Bronchial smooth muscle cell (primary cell): ENCODE data around the gene IQCE. TPM values are rescaled to one million over a fixed set of nuclear protein-coding genes. Genes with fewer than 3 reads are reported as not detected.

Experiments used
- total RNA-seq: library from RNA; depleted of rRNA; stranded (reverse); fragments of >200 nt; gene quantifications from 2 replicates; pipeline ENCODE4 v1.2.1, GENCODE V29; 2014

Gene IQCE
- 9.0 and 10.4 TPM in 2 replicates for total RNA-seq

GRCh38 chr7:2558629-2559282 lies at the start of gene IQCE:
Gene IQCE, plus strand, starts transcription at chr7:2558979. Its CDS starts 203 bp downstream, at chr7:2559182.

GRCh38 chr7:2519119-2519930 lies 39.5 kb upstream of the IQCE start, which contains the start of gene LFNG:
Gene LFNG, plus strand, starts transcription at chr7:2519774. Its CDS starts 88 bp downstream, at chr7:2519862.

GRCh38 chr7:2555121-2556052 lies 3.4 kb upstream of the IQCE start, which contains the start of gene BRAT1:
Gene BRAT1, minus strand, starts transcription at chr7:2555524. Its CDS starts 1,093 bp downstream, at chr7:2554431.

GRCh38 chr7:2631946-2632732 lies 73.4 kb downstream of the IQCE start, which contains the start of gene TTYH3:
Gene TTYH3, plus strand, starts transcription at chr7:2631986. Its CDS starts 170 bp downstream, at chr7:2632156.

Other genes starting within 250 kb of the IQCE start
- 16.7 and 21.2 TPM in 2 replicates for gene SNX8, start 244.5 kb upstream of the IQCE start, total RNA-seq
- gene EIF3B, start 204.2 kb upstream of the IQCE start, total RNA-seq = 123 and 139 TPM in 2 replicates
- gene CHST12, start 155.4 kb upstream of the IQCE start, total RNA-seq = 2.7 and 4.1 TPM in 2 replicates
- not detected in 2 replicates for gene GRIFIN, start 82.6 kb upstream of the IQCE start, total RNA-seq
- 1.4 and 1.6 TPM in 2 replicates for gene LFNG, start 39.2 kb upstream of the IQCE start, total RNA-seq
- gene BRAT1, start 3.5 kb upstream of the IQCE start, total RNA-seq = 16.8 and 17.7 TPM in 2 replicates
- gene TTYH3, start 73.0 kb downstream of the IQCE start, total RNA-seq = 27.9 and 37.3 TPM in 2 replicates
- 0.32 and 0.43 TPM in 2 replicates for gene AMZ1, start 129.2 kb downstream of the IQCE start, total RNA-seq